ENCODE data around the gene SND1. TPM values are rescaled to one million over a fixed set of nuclear protein-coding genes. Genes with fewer than 3 reads are reported as not detected.
A peak's percentile ranks its signal among the peaks of the same experiment; 100 is the strongest.

SND1 gene
- total and polyA plus RNA-seq, 2 donors (not counting 1 experiment from before 2014, with no cell fraction given) = 44.4 to 165 TPM

DNA sequence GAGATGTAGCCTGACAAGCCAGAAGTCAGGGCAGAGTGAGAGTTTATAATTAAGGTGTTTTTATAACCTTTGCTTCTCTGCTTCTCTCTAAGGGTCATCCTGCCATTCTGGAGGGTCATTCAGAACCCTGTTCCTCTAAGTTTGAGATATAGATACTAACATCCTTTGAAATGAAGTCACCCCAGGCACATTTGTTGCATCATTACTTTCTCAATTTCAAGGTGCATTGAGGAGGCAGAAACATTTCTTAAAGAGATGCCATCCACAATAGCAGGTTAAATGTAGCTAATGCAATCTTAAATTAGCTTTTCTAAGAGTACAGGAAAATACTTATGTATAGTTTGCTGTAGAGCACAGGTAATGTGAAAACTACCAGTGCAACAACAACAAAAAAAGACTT, 272.9 kb downstream of the SND1 start:
- TF ChIP-seq, protein P1, sequence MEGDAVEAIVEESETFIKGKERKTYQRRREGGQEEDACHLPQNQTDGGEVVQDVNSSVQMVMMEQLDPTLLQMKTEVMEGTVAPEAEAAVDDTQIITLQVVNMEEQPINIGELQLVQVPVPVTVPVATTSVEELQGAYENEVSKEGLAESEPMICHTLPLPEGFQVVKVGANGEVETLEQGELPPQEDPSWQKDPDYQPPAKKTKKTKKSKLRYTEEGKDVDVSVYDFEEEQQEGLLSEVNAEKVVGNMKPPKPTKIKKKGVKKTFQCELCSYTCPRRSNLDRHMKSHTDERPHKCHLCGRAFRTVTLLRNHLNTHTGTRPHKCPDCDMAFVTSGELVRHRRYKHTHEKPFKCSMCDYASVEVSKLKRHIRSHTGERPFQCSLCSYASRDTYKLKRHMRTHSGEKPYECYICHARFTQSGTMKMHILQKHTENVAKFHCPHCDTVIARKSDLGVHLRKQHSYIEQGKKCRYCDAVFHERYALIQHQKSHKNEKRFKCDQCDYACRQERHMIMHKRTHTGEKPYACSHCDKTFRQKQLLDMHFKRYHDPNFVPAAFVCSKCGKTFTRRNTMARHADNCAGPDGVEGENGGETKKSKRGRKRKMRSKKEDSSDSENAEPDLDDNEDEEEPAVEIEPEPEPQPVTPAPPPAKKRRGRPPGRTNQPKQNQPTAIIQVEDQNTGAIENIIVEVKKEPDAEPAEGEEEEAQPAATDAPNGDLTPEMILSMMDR (IDR thresholded peaks at IDR 0.05) = no peak
- TF ChIP-seq EZH2 (IDR thresholded peaks at IDR 0.05; ENCODE audit: borderline replicate concordance, insufficient read depth, low read depth, low read length, poor library complexity, severe bottlenecking) = no peak
- H3K9me3 Mint-ChIP-seq (ENCODE audit: insufficient read depth) = no peaks in the 10 kb centered on the region
- peaks cover 62% of the 10 kb centered on the region for H3K4me1 Mint-ChIP-seq
- POLR2A ChIA-PET = no interaction called here
- H3K27ac Mint-ChIP-seq = no peak overlapping the region
- H2AFZ ChIP-seq (ENCODE audit: insufficient read depth, low read depth, low read length, poor library complexity, severe bottlenecking) = no peak overlapping the region
- H3K9ac ChIP-seq (ENCODE audit: low read length) = no peak overlapping the region
- H3K27me3 ChIP-seq (replicated peaks in 1 of 4; ENCODE audit: control extremely low read depth in 1 of 4, control insufficient read depth in 3 of 4, insufficient read depth in 4 of 4, low read length in 3 of 4) = no peaks in the 10 kb centered on the region
- intact Hi-C loops (cut with micrococcal nuclease) = no loop called here
- H3K4me2 ChIP-seq (replicated peaks; ENCODE audit: low read depth, low read length, poor library complexity, severe bottlenecking) = no peak overlapping the region
- H3K9me3 ChIP-seq (ENCODE audit: control extremely low read depth in 1 of 3, control insufficient read depth in 2 of 3, insufficient read depth in 1 of 3, low read length in 2 of 3) = no peaks in the 10 kb centered on the region
- no peak overlapping the region for H3K4me3 ChIP-seq (ENCODE audit: control extremely low read depth in 1 of 5, extremely low read depth in 1 of 5, insufficient read depth in 1 of 5, low read depth in 2 of 5, low read length in 4 of 5)
- H3K27ac ChIP-seq (ENCODE audit: low read length in 2 of 2) = no peak overlapping the region
- peaks cover 19% of the 10 kb centered on the region for H3K79me2 ChIP-seq (ENCODE audit: control insufficient read depth, insufficient read depth, low read length)
- H4K20me1 ChIP-seq (ENCODE audit: control insufficient read depth, insufficient read depth, low read length, poor library complexity, severe bottlenecking) = no peaks in the 10 kb centered on the region
- peaks cover 32 to 38% of the 10 kb centered on the region in 2 donors for H3K4me1 ChIP-seq (ENCODE audit: control insufficient read depth in 2 of 2, insufficient read depth in 2 of 2, low read length in 2 of 2)
- DNase-seq (no peak), ATAC-seq (ENCODE audit: low read depth) (no peak)
- no peaks in the 10 kb centered on the region for H3K27me3 Mint-ChIP-seq
- no peak overlapping the region for H3K4me3 Mint-ChIP-seq
- CTCF ChIA-PET = no interaction called here
- H3K36me3 ChIP-seq (replicated peaks in 1 of 2; ENCODE audit: control extremely low read depth in 1 of 2, control insufficient read depth in 1 of 2, extremely low read depth in 1 of 2, insufficient read depth in 2 of 2, low read length in 1 of 2) = no peaks in the 10 kb centered on the region

DNA sequence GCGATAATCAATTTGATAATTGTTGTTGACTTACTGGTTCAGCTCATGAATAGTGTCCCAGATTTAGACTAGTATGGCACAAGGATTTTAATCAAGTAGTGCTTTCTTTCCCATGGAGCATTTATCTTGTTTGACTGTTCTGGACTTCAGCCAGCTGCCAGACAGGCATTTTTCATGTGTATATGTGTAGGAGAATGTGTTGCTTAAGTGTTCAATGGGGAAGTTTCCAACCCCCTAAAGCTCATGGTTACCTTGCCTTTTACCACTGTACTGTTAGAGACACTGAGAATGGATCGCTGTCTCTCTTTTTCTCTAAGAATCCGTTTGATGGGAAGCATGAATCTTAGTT, 275.3 kb downstream of the SND1 start:
- no peaks in the 10 kb centered on the region for H3K27me3 Mint-ChIP-seq
- intact Hi-C loops (cut with micrococcal nuclease) = no loop called here
- no peaks in the 10 kb centered on the region for H3K9me3 Mint-ChIP-seq (ENCODE audit: insufficient read depth)
- TF ChIP-seq EZH2 (IDR thresholded peaks at IDR 0.05; ENCODE audit: borderline replicate concordance, insufficient read depth, low read depth, low read length, poor library complexity, severe bottlenecking) = no peak
- TF ChIP-seq, protein P1 (IDR thresholded peaks at IDR 0.05) = no peak
- H3K27ac Mint-ChIP-seq = peak overlapping the region; percentile 58
- Histone ChIP-seq H3K4me3 (ENCODE audit: control extremely low read depth in 1 of 5, extremely low read depth in 1 of 5, insufficient read depth in 1 of 5, low read depth in 2 of 5, low read length in 4 of 5) (no peak overlapping the region), H3K9ac (ENCODE audit: low read length) (peak overlapping the region; percentile 6), H3K4me2 (replicated peaks; ENCODE audit: low read depth, low read length, poor library complexity, severe bottlenecking) (no peak overlapping the region), H3K27me3 (replicated peaks in 1 of 4; ENCODE audit: control extremely low read depth in 1 of 4, control insufficient read depth in 3 of 4, insufficient read depth in 4 of 4, low read length in 3 of 4) (no peaks in the 10 kb centered on the region), H4K20me1 (ENCODE audit: control insufficient read depth, insufficient read depth, low read length, poor library complexity, severe bottlenecking) (no peaks in the 10 kb centered on the region), H2AFZ (ENCODE audit: insufficient read depth, low read depth, low read length, poor library complexity, severe bottlenecking) (no peak overlapping the region), H3K79me2 (ENCODE audit: control insufficient read depth, insufficient read depth, low read length) (peaks cover 16% of the 10 kb centered on the region), H3K27ac (ENCODE audit: low read length in 2 of 2) (no peak overlapping the region), H3K36me3 (replicated peaks in 1 of 2; ENCODE audit: control extremely low read depth in 1 of 2, control insufficient read depth in 1 of 2, extremely low read depth in 1 of 2, insufficient read depth in 2 of 2, low read length in 1 of 2) (no peaks in the 10 kb centered on the region), H3K4me1 (ENCODE audit: control insufficient read depth in 2 of 2, insufficient read depth in 2 of 2, low read length in 2 of 2) (peaks cover 38 to 53% of the 10 kb centered on the region in 2 donors), H3K9me3 (ENCODE audit: control extremely low read depth in 1 of 3, control insufficient read depth in 2 of 3, insufficient read depth in 1 of 3, low read length in 2 of 3) (no peaks in the 10 kb centered on the region)
- peaks cover 64% of the 10 kb centered on the region for H3K4me1 Mint-ChIP-seq
- 100% methylated on average over 1 of the region's 3 CpGs for WGBS (ENCODE audit: insufficient coverage)
- ChIA-PET CTCF (no interaction called here), POLR2A (no interaction called here)
- ATAC-seq (ENCODE audit: low read depth) (no peak), DNase-seq (no peak)
- peak overlapping the region; percentile 46 for H3K4me3 Mint-ChIP-seq

All from B cell (primary cell).